Measurements from ENCODE around the gene ANKH.

- no peak for TF ChIP-seq GATA3 (IDR thresholded peaks at IDR 0.05; ENCODE audit: low read depth, low read length)
- TF ChIP-seq GATA2 (IDR thresholded peaks at IDR 0.05; ENCODE audit: low read depth, low read length) = no peak
Measured at GRCh38 chr5:14854799-14855198, 16.8 kb downstream of the ANKH start.
